Naive thymus-derived CD4-positive, alpha-beta T cell (primary cell): ENCODE data around the gene ZMYM1. TPM values are rescaled to one million over a fixed set of nuclear protein-coding genes. Genes with fewer than 3 reads are reported as not detected.
"Not testable (repeated sequence)": the region's sequence is repeated elsewhere in the genome, so short reads cannot be mapped to it uniquely, and the experiment has no call there.

ENCODE experiments used
- ATAC-seq: fragments of 150-1000 bp; cut with Tn5 transposase; 2 replicates; pipeline ENCODE4 v1.10.0; 2021; ENCODE audit warnings: mild to moderate bottlenecking, moderate library complexity
- CTCF ChIA-PET: fragments of 350-600 bp; sonication (Branson Sonifier 250); formaldehyde crosslinking; loops from one replicate; lab custom pipeline; 2021; ENCODE audit warnings: antibody characterized with exemption; lab: Charles Lee
- POLR2A ChIA-PET: fragments of 350-600 bp; sonication (Branson Sonifier 250); formaldehyde crosslinking; loops from one replicate; lab custom pipeline; 2021; ENCODE audit warnings: antibody characterized with exemption, inconsistent platforms; lab: Charles Lee
- DNase-seq, 9 donors: peaks; one replicate each; pipeline versions ENCODE4 v3.0.0 to v3.0.0-alpha.2; 2020 to 2022; ENCODE audit warnings: mixed read lengths in 1 of 9
- H3K27ac ChIP-seq: one replicate; pipeline ENCODE4 v1.7.0; 2013; ENCODE audit warnings: mild to moderate bottlenecking, low read depth, low read length, moderate library complexity
- H3K27me3 ChIP-seq, 2 donors: one replicate each; pipeline ENCODE4 v1.7.0; 2013; ENCODE audit warnings: low read length in 2 of 2, mild to moderate bottlenecking in 2 of 2, moderate library complexity in 2 of 2; ENCODE audit not compliant: control insufficient read depth in 2 of 2, insufficient read depth in 2 of 2
- H3K36me3 ChIP-seq, 3 experiments: 1 replicate in 2 of 3; 2 replicates in 1 of 3; pipeline ENCODE4 v1.7.0; 2013; ENCODE audit warnings: low read length in 3 of 3, mild to moderate bottlenecking in 3 of 3, moderate library complexity in 1 of 3; ENCODE audit not compliant: insufficient read depth in 3 of 3, control insufficient read depth in 2 of 3
- H3K4me1 ChIP-seq, 2 donors: one replicate each; pipeline ENCODE4 v1.7.0; 2013; ENCODE audit warnings: low read length in 2 of 2, mild to moderate bottlenecking in 2 of 2, moderate library complexity in 1 of 2; ENCODE audit not compliant: control insufficient read depth in 2 of 2, insufficient read depth in 2 of 2
- H3K4me3 ChIP-seq: 2 replicates; pipeline ENCODE4 v1.7.0; 2013; ENCODE audit warnings: mild to moderate bottlenecking, low read length
- H3K9me3 ChIP-seq, 3 experiments: 1 replicate in 2 of 3; 2 replicates in 1 of 3; pipeline ENCODE4 v1.7.0; 2013; ENCODE audit warnings: low read length in 3 of 3; ENCODE audit not compliant: control insufficient read depth in 2 of 3
- H3K27ac Mint-ChIP-seq, 9 donors: one replicate each; pipeline ENCODE4 v1.8.0; 2020 to 2022; ENCODE audit warnings: mixed read lengths in 9 of 9, mild to moderate bottlenecking in 8 of 9, moderate library complexity in 5 of 9, inconsistent platforms in 2 of 9
- H3K27me3 Mint-ChIP-seq, 5 donors: one replicate each; pipeline ENCODE4 v1.8.0; 2021 to 2022; ENCODE audit warnings: mixed read lengths in 5 of 5, mild to moderate bottlenecking in 1 of 5
- H3K36me3 Mint-ChIP-seq, 5 donors: one replicate each; pipeline ENCODE4 v1.8.0; 2020 to 2022; ENCODE audit warnings: mixed read lengths in 5 of 5, mild to moderate bottlenecking in 3 of 5, inconsistent platforms in 1 of 5
- H3K4me1 Mint-ChIP-seq, 7 donors: one replicate each; pipeline ENCODE4 v1.8.0; 2020 to 2022; ENCODE audit warnings: mixed read lengths in 7 of 7, mild to moderate bottlenecking in 3 of 7, inconsistent platforms in 1 of 7
- H3K4me3 Mint-ChIP-seq, 10 donors: one replicate each; pipeline ENCODE4 v1.8.0; 2020 to 2022; ENCODE audit warnings: mild to moderate bottlenecking in 10 of 10, mixed read lengths in 10 of 10, moderate library complexity in 6 of 10, inconsistent platforms in 2 of 10
- H3K9me3 Mint-ChIP-seq, 11 donors: one replicate each; pipeline ENCODE4 v1.8.0; 2020 to 2022; ENCODE audit warnings: mixed read lengths in 11 of 11, mild to moderate bottlenecking in 4 of 11, inconsistent platforms in 1 of 11, moderate library complexity in 1 of 11
- intact Hi-C, 2 donors: fragments of 100-400 bp; cut with micrococcal nuclease; formaldehyde crosslinking; loops; one replicate each; pipeline ENCODE4 v1.15.1; 2023
- polyA plus RNA-seq, 2 donors: library from polyadenylated mRNA; unstranded; fragments of 300-500 nt; fragmentation: Illumina TruSeq; gene quantifications; one replicate each; pipeline ENCODE4 v1.2.3, GENCODE V29; 2021
- total RNA-seq, 6 experiments: library from RNA in 5 of 6; stranded (reverse) in 5 of 6; gene quantifications; 1 replicate in 5 of 6; 2 replicates in 1 of 6; pipeline ENCODE4 v1.2.3 and lab custom pipeline; 2021 to 2026

ZMYM1 gene
- total and polyA plus RNA-seq, 7 experiments from 2014 or later, result 11.8 to 21.2 (median 15.5) TPM

DNA sequence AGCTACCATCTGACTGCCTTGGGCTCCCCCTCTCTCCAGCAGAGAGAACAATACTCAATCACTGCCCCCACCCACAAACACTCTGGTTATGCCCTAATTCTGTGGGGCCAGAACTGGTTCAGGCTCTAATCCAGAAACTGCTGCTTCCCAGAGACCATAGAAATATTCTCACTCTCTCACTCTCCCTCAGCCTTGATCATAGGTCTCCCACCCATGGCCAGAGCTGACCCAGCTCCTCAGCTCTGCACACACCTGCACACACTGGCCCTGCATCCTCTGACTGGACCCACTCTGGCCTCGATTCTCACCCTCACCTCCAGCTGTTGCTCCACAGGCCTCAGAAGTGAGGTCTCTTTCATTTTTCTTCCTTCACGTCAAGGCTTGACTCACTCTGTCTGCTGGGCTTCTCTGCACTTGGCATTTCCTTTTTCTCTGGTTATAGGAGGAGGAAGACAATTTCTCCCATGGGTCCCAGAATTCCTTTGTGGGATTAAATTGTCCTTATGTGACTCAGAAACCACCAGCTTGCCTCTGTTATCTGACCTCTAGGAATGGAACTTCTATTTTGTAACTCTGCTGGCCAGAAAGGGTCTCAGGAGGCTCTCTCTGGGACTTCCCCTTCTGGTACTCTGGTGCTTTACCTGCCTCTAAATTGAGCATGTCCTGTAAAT, 31.9 kb upstream of the ZMYM1 start:
- no peaks in the 10 kb centered on the region for H3K9me3 ChIP-seq
- POLR2A ChIA-PET, result interaction anchor here (0.7 kb wide), 1 partner anchor 22 kb away, joined by 6 read pairs; no protein-coding TSS in a partner anchor
- H3K4me1 Mint-ChIP-seq, result peaks cover 0 to 7% (median 0%) of the 10 kb centered on the region in 7 donors
- intact Hi-C loops, result no loop called here
- DNase-seq (no peak), ATAC-seq (no peak)
- H3K4me3 Mint-ChIP-seq, result no peak overlapping the region
- H3K9me3 Mint-ChIP-seq, result no peaks in the 10 kb centered on the region
- H3K4me1 ChIP-seq, result no peaks in the 10 kb centered on the region
- peaks cover 0 to 5% (median 0%) of the 10 kb centered on the region in 5 donors for H3K27me3 Mint-ChIP-seq
- CTCF ChIA-PET, result no interaction called here
- H3K27me3 ChIP-seq, result no peaks in the 10 kb centered on the region
- H3K36me3 ChIP-seq, result no peaks in the 10 kb centered on the region
- H3K27ac ChIP-seq, result no peak overlapping the region
- H3K27ac Mint-ChIP-seq, result no peak overlapping the region
- no peak overlapping the region for H3K4me3 ChIP-seq
- H3K36me3 Mint-ChIP-seq, result no peaks in the 10 kb centered on the region

DNA sequence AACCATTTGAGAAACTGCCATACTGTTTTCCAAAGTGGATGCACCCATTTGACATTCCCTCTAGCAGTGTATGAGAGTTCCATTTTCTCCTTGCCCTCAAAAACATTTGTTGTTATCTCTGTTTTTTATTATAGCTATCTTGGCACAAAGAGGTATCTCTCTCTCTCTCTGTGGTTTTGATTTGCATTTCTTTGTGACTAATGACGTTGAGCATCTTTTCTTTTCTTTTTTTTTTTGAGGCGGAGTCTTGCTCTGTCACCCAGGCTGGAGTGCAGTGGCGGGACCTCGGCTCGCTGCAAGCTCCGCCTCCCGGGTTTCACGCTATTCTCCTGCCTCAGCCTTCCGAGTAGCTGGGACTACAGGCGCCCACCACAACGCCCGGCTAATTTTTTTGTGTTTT, 30.1 kb upstream of the ZMYM1 start:
- Mint-ChIP-seq H3K4me1 (peaks cover 0 to 7% (median 0%) of the 10 kb centered on the region in 7 donors), H3K27me3 (peaks cover 0 to 5% (median 2%) of the 10 kb centered on the region in 5 donors), H3K36me3 (no peaks in the 10 kb centered on the region), H3K4me3 (no peak overlapping the region), H3K27ac (no peak overlapping the region), H3K9me3 (peaks cover 0 to 1% (median 0%) of the 10 kb centered on the region in 11 donors)
- Histone ChIP-seq H3K27me3 (no peaks in the 10 kb centered on the region), H3K27ac (no peak overlapping the region), H3K4me3 (no peak overlapping the region), H3K9me3 (no peaks in the 10 kb centered on the region), H3K36me3 (no peaks in the 10 kb centered on the region), H3K4me1 (no peaks in the 10 kb centered on the region)
- ChIA-PET CTCF (no interaction called here), POLR2A (no interaction called here)
- DNase-seq (no peak), ATAC-seq (no peak)
- intact Hi-C loops, result no loop called here

DNA sequence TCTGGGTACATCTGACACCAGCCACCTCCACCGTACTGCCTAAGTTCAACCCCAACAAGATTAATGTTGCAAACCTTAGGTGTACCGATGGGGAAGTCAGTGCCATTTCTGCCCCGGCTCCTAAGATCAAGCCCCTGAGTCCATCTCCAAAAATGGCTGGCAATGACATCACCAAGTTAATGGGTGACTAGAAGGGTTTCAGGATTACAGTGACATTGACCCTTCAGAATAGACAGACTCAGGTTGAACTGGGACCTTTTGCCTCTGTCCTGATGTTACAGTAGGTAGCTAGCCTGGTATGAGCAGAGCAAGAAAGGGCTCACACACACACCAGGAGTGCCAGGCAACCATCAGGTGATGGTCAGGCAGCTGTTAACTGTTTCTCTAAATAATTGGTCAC, 25.8 kb upstream of the ZMYM1 start:
- ATAC-seq (no peak), DNase-seq (no peak)
- Histone ChIP-seq H3K27ac (no peak overlapping the region), H3K9me3 (no peaks in the 10 kb centered on the region), H3K36me3 (no peaks in the 10 kb centered on the region), H3K27me3 (no peaks in the 10 kb centered on the region), H3K4me3 (no peak overlapping the region), H3K4me1 (no peaks in the 10 kb centered on the region)
- Mint-ChIP-seq H3K4me1 (no peaks in the 10 kb centered on the region), H3K36me3 (no peaks in the 10 kb centered on the region), H3K9me3 (peaks cover 0 to 5% (median 0%) of the 10 kb centered on the region in 11 donors), H3K27me3 (peaks cover 3 to 20% (median 13%) of the 10 kb centered on the region in 5 donors), H3K27ac (no peak overlapping the region), H3K4me3 (no peak overlapping the region)
- intact Hi-C loops, result no loop called here
- ChIA-PET POLR2A (no interaction called here), CTCF (no interaction called here)

DNA sequence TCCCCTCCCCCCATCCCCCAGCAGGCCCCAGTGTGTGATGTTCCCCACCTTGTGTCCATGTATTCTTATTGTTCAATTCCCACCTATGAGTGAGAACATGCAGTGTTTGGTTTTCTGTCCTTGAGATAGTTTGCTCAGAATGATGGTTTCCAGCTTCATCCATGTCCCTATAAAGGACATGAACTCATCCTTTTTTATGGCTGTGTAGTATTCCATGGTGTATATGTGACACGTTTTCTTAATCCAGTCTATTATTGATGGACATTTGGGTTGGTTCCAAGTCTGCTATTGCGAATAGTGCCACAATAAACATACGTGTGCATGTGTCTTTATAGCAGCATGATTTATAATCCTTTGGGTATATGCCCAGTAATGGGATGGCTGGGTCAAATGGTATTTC, 24.9 kb upstream of the ZMYM1 start:
- ATAC-seq, POLR2A ChIA-PET, intact Hi-C loops, H3K4me1 Mint-ChIP-seq, H3K9me3 ChIP-seq, H3K27ac ChIP-seq, H3K36me3 Mint-ChIP-seq, H3K27me3 ChIP-seq, H3K9me3 Mint-ChIP-seq, H3K27ac Mint-ChIP-seq, H3K36me3 ChIP-seq, DNase-seq, H3K4me3 Mint-ChIP-seq, H3K4me3 ChIP-seq, CTCF ChIA-PET, H3K4me1 ChIP-seq: not testable (repeated sequence)
- peaks cover 11 to 24% (median 20%) of the 10 kb centered on the region in 5 donors for H3K27me3 Mint-ChIP-seq

DNA sequence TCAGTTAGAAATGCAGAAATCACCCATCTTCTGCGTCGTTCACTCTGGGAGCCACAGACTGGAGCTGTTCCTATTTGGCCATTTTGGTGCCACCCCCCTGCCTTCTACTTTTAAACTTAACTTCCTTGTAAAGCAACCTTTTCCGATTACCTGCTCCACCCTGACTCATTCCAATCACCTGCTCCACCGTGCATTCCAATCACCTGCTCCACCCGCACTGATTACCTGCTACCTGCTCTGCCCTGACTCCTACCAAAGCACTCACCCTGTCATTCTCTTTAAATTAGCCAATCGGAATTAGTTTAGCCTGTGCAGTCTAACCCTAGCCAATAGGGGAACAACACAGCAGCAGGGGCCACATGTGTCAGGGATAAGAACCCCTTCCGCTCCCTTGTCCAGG, 20.9 kb upstream of the ZMYM1 start:
- H3K4me1 Mint-ChIP-seq, CTCF ChIA-PET, H3K27ac ChIP-seq, H3K4me3 Mint-ChIP-seq, H3K4me1 ChIP-seq, DNase-seq, H3K36me3 Mint-ChIP-seq, H3K4me3 ChIP-seq, H3K27me3 ChIP-seq, H3K27ac Mint-ChIP-seq, H3K9me3 ChIP-seq, ATAC-seq, H3K36me3 ChIP-seq, intact Hi-C loops: not testable (repeated sequence)
- POLR2A ChIA-PET, result interaction anchor here (0.6 kb wide), 1 partner anchor 33 kb away, joined by 3 read pairs; no protein-coding TSS in a partner anchor
- Mint-ChIP-seq H3K27me3 (peaks cover 16 to 29% (median 24%) of the 10 kb centered on the region in 5 donors), H3K9me3 (peaks cover 0 to 14% (median 0%) of the 10 kb centered on the region in 11 donors)

DNA sequence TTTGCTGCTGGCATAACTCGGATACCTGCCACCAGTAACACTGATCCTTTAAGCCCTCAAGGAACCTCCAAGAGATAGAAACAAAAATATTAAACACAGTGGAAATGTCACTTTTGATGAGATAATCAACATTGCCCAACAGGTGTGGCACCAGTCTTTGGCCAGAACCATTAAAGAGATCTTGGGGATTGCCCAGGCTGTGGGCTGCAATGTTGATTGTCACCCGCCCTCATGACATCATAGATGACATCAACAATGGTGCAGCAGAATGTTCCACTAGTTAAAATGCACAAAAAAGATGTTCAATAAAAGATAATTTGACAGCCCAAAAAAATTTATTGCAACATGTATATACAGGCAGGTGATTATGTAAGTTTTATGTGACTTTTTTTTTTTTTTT, 20.2 kb upstream of the ZMYM1 start:
- peaks cover 0 to 5% (median 0%) of the 10 kb centered on the region in 3 experiments for H3K9me3 ChIP-seq
- ChIA-PET CTCF (no interaction called here), POLR2A (no interaction called here)
- Mint-ChIP-seq H3K27me3 (peaks cover 16 to 29% (median 24%) of the 10 kb centered on the region in 5 donors), H3K4me3 (no peak overlapping the region), H3K4me1 (peaks cover 0 to 5% (median 0%) of the 10 kb centered on the region in 7 donors), H3K9me3 (peaks cover 0 to 14% (median 0%) of the 10 kb centered on the region in 11 donors), H3K36me3 (peaks cover 0 to 4% (median 0%) of the 10 kb centered on the region in 5 donors), H3K27ac (no peak overlapping the region)
- H3K4me1 ChIP-seq, result no peaks in the 10 kb centered on the region
- no peaks in the 10 kb centered on the region for H3K36me3 ChIP-seq
- intact Hi-C loops, result no loop called here
- DNase-seq (no peak), ATAC-seq (no peak)
- no peaks in the 10 kb centered on the region for H3K27me3 ChIP-seq
- H3K4me3 ChIP-seq, result no peak overlapping the region
- H3K27ac ChIP-seq, result no peak overlapping the region
